ENCODE results near the gene MCF2L2.

Gene MCF2L2

GRCh38 chr3:183279371-183279770 is 149.0 kb downstream of the MCF2L2 start:
- TF ChIP-seq MYC (IDR thresholded peaks at IDR 0.05; ENCODE audit: low read depth, low read length), result no peak
- H3K4me3 ChIP-seq (ENCODE audit: low read depth, low read length), result no peak overlapping the region
- DNase-seq (ENCODE audit: low read depth), result no peak

GRCh38 chr3:183278479-183279088 is 149.8 kb downstream of the MCF2L2 start:
- DNase-seq (ENCODE audit: low read depth), result no peak
- TF ChIP-seq MAX (IDR thresholded peaks at IDR 0.05; ENCODE audit: low read depth, low read length), result no peak
- no peak for TF ChIP-seq POLR2A (IDR thresholded peaks at IDR 0.05; ENCODE audit: extremely low read depth, insufficient read length)
- no peak for TF ChIP-seq CTCF (IDR thresholded peaks at IDR 0.05; ENCODE audit: low read depth, low read length)
- TF ChIP-seq MYC (IDR thresholded peaks at IDR 0.05; ENCODE audit: low read depth, low read length), result no peak
- no peak overlapping the region for H3K4me3 ChIP-seq (ENCODE audit: low read depth, low read length)

- TF ChIP-seq POLR2A (IDR thresholded peaks at IDR 0.05; ENCODE audit: extremely low read depth, insufficient read length) (no peak), MAX (IDR thresholded peaks at IDR 0.05; ENCODE audit: low read depth, low read length) (no peak), CTCF (IDR thresholded peaks at IDR 0.05; ENCODE audit: low read depth, low read length) (no peak), MYC (IDR thresholded peaks at IDR 0.05; ENCODE audit: low read depth, low read length) (no peak)
- no peak overlapping the region for H3K4me3 ChIP-seq (ENCODE audit: low read depth, low read length)
- no peak for DNase-seq (ENCODE audit: low read depth)
Observed at GRCh38 chr3:183277260-183277659, 151.2 kb downstream of the MCF2L2 start.

- H3K4me3 ChIP-seq (ENCODE audit: low read depth, low read length), result no peak overlapping the region
- TF ChIP-seq POLR2A (IDR thresholded peaks at IDR 0.05; ENCODE audit: extremely low read depth, insufficient read length) (no peak), MYC (IDR thresholded peaks at IDR 0.05; ENCODE audit: low read depth, low read length) (no peak), CTCF (IDR thresholded peaks at IDR 0.05; ENCODE audit: low read depth, low read length) (no peak), MAX (IDR thresholded peaks at IDR 0.05; ENCODE audit: low read depth, low read length) (no peak)
- DNase-seq (ENCODE audit: low read depth), result no peak
Observed at GRCh38 chr3:183275937-183276336, 152.5 kb downstream of the MCF2L2 start.

- no peak for TF ChIP-seq MAX (IDR thresholded peaks at IDR 0.05; ENCODE audit: low read depth, low read length)
- no peak for TF ChIP-seq CTCF (IDR thresholded peaks at IDR 0.05; ENCODE audit: low read depth, low read length)
- no peak for TF ChIP-seq POLR2A (IDR thresholded peaks at IDR 0.05; ENCODE audit: extremely low read depth, insufficient read length)
- TF ChIP-seq MYC (IDR thresholded peaks at IDR 0.05; ENCODE audit: low read depth, low read length), result no peak
- H3K4me3 ChIP-seq (ENCODE audit: low read depth, low read length), result no peak overlapping the region
- DNase-seq (ENCODE audit: low read depth), result peak; percentile 69
Observed at GRCh38 chr3:183275418-183275817, 153.0 kb downstream of the MCF2L2 start.

GRCh38 chr3:183274609-183275008 is 153.8 kb downstream of the MCF2L2 start:
- TF ChIP-seq CTCF (IDR thresholded peaks at IDR 0.05; ENCODE audit: low read depth, low read length) (no peak), POLR2A (IDR thresholded peaks at IDR 0.05; ENCODE audit: extremely low read depth, insufficient read length) (no peak), MAX (IDR thresholded peaks at IDR 0.05; ENCODE audit: low read depth, low read length) (no peak), MYC (IDR thresholded peaks at IDR 0.05; ENCODE audit: low read depth, low read length) (no peak)
- no peak for DNase-seq (ENCODE audit: low read depth)
- H3K4me3 ChIP-seq (ENCODE audit: low read depth, low read length), result no peak overlapping the region

Measured in NB4 (cell line).